Gastroesophageal sphincter (tissue), 4 donors: ENCODE data around the gene RGS9. TPM values are rescaled to one million over a fixed set of nuclear protein-coding genes. Genes with fewer than 3 reads are reported as not detected.

Source experiments
- ATAC-seq: fragments of 150-250 bp; one replicate; pipeline ENCODE4 v1.9.1; 2016; ENCODE audit warnings: mild to moderate bottlenecking, moderate library complexity
- H3K27ac ChIP-seq, 4 donors: fragments of 200-600 bp; sonication (generic) in 3 of 4; 1 replicate in 3 of 4; 2 replicates in 1 of 4; pipeline ENCODE4 v1.5.1; 2016 to 2019
- H3K27me3 ChIP-seq: fragments of 200-600 bp; sonication (generic); one replicate; pipeline ENCODE4 v1.5.1; 2019
- H3K36me3 ChIP-seq, 2 donors: fragments of 200-600 bp; sonication (generic); one replicate each; pipeline ENCODE4 v1.5.1; 2019; ENCODE audit warnings: control low read depth in 1 of 2
- H3K4me1 ChIP-seq, 3 donors: fragments of 200-600 bp; sonication (generic); 1 replicate in 2 of 3; 2 replicates in 1 of 3; pipeline ENCODE4 v1.5.1; 2016 to 2019; ENCODE audit warnings: control low read depth in 2 of 3
- H3K4me3 ChIP-seq, 2 donors: fragments of 200-600 bp; sonication (generic); one replicate each; pipeline ENCODE4 v1.5.1; 2019; ENCODE audit warnings: mild to moderate bottlenecking in 1 of 2, moderate library complexity in 1 of 2
- H3K9me3 ChIP-seq, 3 donors: fragments of 200-600 bp; sonication (generic); one replicate each; pipeline ENCODE4 v1.5.1; 2017 to 2019; ENCODE audit warnings: control low read depth in 2 of 3
- EP300 ChIP-seq: sonication (generic); formaldehyde crosslinking; IDR thresholded peaks from one replicate; pipeline ENCODE4 v1.6.1; 2017; ENCODE audit warnings: antibody characterized with exemption, mild to moderate bottlenecking
- POLR2A ChIP-seq, 2 donors: fragments of 450-650 bp; IDR thresholded peaks; one replicate each; pipeline ENCODE4 v1.6.1; 2017; ENCODE audit warnings: antibody characterized with exemption in 2 of 2, mild to moderate bottlenecking in 2 of 2, moderate library complexity in 1 of 2
- POLR2AphosphoS5 ChIP-seq: sonication (generic); formaldehyde crosslinking; IDR thresholded peaks from one replicate; pipeline ENCODE4 v1.6.1; 2017; ENCODE audit warnings: antibody characterized with exemption
- WGBS, 2 donors: methylation state at CpG; one replicate each; pipeline ENCODE4 v1.1.5; 2018; ENCODE audit warnings: low coverage in 1 of 2; 5-methylcytosine and 5-hydroxymethylcytosine counted together
- total RNA-seq, 4 donors: library from RNA; depleted of rRNA; stranded (reverse); fragments of >200 nt; gene quantifications; one replicate each; pipeline ENCODE4 v1.1.0, GENCODE V29; 2016
- TF ChIP-seq, protein P1 (sequence below), 4 experiments: fragments of 200-600 bp in 2 of 4; fragments of 450-650 bp in 2 of 4; sonication (generic) in 1 of 4; IDR thresholded peaks; one replicate each; pipeline ENCODE4 v1.5.1; 2017 to 2019; ENCODE audit warnings: antibody characterized with exemption in 4 of 4, mild to moderate bottlenecking in 2 of 4, moderate library complexity in 2 of 4

RGS9 gene
- total RNA-seq, 4 donors from 2014 or later, result 17.4 to 43.9 (median 40.8) TPM

DNA sequence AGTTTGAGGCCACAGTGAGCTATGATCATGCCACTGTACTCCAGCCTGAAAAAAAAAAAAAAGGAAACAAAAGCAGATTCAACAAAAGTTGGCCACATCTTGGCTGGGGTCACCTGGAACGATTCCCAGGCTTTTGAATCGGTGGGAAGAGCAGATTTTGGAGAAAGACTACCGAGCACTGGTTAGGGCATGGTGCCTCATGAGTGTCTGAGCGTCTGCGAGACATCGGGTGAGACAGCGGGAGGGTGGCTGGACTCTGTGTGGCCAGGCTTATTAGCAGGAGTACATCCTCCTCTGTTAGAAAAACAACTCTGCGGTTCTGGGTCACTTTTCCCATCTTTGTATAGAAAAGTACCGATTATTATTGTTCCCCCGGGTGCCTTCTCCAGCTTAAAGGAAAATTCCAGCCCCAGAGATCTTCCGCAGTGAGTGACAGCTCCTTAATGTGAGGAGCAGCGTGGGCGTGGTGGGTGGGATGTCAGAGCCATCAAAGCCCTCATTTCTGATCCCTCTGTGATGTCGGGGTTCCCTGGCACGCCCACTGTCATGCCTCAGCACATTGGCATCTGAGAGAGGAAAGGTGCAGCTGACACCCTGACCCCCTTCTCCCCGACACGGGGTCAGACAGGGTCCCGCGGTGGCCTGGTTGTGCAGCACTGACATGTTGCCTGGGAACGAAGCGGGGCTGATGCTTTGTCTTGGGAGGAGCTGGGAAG lies 6.9 kb downstream of the RGS9 start:
- Histone ChIP-seq H3K36me3 (no peaks in the 10 kb centered on the region), H3K9me3 (no peaks in the 10 kb centered on the region), H3K4me3 (no peak overlapping the region), H3K27me3 (peaks cover 4% of the 10 kb centered on the region), H3K27ac (no peak overlapping the region), H3K4me1 (peaks cover 0 to 6% (median 0%) of the 10 kb centered on the region in 3 donors)
- no peak for TF ChIP-seq EP300
- TF ChIP-seq POLR2AphosphoS5, result no peak
- ATAC-seq, result no peak
- WGBS, 2 donors, result 60 to 69% methylated on average over 9 to 15 of the region's 21 CpGs

DNA sequence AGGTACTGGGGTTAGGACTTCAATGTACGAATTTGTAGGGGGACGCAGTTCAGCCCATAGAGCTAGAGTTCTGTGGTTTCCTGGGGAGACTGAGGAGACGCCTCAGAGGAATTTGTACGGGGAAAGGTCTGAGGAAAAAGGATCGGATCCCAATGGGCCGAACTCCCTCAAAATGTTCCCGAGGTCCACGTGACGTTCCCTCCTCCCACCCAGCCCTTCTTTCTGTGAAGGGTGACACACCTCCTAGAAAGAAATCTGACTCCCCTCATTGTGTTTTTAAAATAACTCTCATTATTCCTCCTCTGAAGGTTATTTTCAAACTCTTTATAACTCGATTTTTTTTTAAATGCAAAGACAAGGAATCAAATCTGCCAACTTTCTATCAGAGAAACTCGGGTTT lies 8.6 kb downstream of the RGS9 start:
- H3K4me1 ChIP-seq, result no peaks in the 10 kb centered on the region
- H3K27me3 ChIP-seq, result no peaks in the 10 kb centered on the region
- H3K36me3 ChIP-seq, result no peaks in the 10 kb centered on the region
- no peak overlapping the region for H3K4me3 ChIP-seq
- 71 to 94% methylated on average over 8 to 9 of the region's 11 CpGs for WGBS, 2 donors
- no peaks in the 10 kb centered on the region for H3K9me3 ChIP-seq
- no peak overlapping the region for H3K27ac ChIP-seq
- TF ChIP-seq POLR2A (IDR thresholded peaks at IDR 0.05) (no peak), EP300 (no peak), POLR2AphosphoS5 (no peak)
- TF ChIP-seq, protein P1, sequence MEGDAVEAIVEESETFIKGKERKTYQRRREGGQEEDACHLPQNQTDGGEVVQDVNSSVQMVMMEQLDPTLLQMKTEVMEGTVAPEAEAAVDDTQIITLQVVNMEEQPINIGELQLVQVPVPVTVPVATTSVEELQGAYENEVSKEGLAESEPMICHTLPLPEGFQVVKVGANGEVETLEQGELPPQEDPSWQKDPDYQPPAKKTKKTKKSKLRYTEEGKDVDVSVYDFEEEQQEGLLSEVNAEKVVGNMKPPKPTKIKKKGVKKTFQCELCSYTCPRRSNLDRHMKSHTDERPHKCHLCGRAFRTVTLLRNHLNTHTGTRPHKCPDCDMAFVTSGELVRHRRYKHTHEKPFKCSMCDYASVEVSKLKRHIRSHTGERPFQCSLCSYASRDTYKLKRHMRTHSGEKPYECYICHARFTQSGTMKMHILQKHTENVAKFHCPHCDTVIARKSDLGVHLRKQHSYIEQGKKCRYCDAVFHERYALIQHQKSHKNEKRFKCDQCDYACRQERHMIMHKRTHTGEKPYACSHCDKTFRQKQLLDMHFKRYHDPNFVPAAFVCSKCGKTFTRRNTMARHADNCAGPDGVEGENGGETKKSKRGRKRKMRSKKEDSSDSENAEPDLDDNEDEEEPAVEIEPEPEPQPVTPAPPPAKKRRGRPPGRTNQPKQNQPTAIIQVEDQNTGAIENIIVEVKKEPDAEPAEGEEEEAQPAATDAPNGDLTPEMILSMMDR (IDR thresholded peaks at IDR 0.05), result no peak
- no peak for ATAC-seq

DNA sequence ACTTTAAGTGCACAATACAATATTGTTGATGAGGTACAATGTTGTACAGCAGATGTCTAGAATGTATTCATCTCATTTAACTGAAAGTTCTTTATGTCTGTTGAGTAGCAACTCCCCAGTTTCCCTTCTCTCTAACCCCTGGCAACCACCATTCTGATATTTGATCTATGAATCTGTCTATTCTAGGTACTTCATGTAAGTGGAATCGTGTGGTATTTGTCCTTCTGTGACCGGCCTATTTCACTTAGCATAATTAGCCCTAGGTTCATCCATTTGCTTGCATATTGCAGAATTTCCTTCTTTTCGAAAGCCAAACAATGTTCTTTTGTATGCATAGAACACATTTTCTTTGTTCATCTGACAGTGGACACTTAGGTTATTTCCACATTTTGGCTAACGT lies 10.8 kb downstream of the RGS9 start:
- ATAC-seq, result no peak
- Histone ChIP-seq H3K9me3 (no peaks in the 10 kb centered on the region), H3K36me3 (no peaks in the 10 kb centered on the region), H3K4me3 (no peak overlapping the region), H3K27ac (no peak overlapping the region), H3K4me1 (no peaks in the 10 kb centered on the region), H3K27me3 (no peaks in the 10 kb centered on the region)
- TF ChIP-seq, protein P1 (IDR thresholded peaks at IDR 0.05), result no peak
- no peak for TF ChIP-seq POLR2AphosphoS5
- TF ChIP-seq POLR2A (IDR thresholded peaks at IDR 0.05), result no peak
- no peak for TF ChIP-seq EP300
- WGBS, 2 donors, result 80 to 88% methylated on average over 3 to 4 of the region's 4 CpGs

DNA sequence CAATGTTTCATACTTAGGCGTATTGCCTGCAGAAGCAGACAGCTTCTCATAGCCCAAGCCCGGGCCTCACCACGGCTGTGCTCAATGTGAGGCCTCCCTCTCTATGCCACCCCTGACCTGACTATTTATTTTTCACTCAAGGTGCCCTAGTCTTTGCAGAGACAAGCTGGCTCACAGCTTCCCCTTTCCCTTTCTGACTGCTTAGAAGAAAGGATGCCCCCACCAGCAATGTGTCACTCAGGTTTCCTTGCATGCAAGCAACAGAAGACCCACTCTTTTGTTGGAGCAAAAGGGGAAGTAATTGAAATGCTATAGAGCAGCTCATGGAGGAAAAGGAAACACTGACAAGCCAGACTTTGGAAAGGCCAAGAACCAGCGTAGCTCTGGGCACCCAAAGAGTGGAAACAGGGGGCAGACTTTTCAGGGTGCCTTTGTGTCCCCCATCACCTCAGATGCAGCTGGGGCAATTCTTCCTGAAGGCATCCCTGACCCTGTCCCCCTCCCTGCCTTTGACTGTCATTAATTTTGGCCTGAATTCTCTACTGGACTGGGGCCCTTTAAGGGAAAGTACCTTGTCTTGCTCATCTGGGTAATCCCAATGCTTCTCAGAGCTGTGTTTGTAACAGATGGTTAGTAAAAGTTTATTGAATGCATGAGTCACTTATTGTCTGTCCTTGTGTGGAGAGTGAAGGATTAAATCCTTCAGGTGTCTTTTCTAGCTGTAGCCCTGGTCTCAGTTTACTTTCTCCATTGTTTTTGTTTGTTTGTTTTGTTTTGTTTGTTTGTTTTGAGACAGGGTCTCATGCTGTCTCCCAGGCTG lies 17.8 kb downstream of the RGS9 start:
- no peaks in the 10 kb centered on the region for H3K4me1 ChIP-seq
- no peak overlapping the region for H3K27ac ChIP-seq
- H3K36me3 ChIP-seq, result peaks cover 0 to 55% of the 10 kb centered on the region in 2 donors
- ATAC-seq, result no peak
- 78 to 86% methylated on average over 4 of the region's 4 CpGs for WGBS, 2 donors
- H3K4me3 ChIP-seq, result no peak overlapping the region
- H3K27me3 ChIP-seq, result no peaks in the 10 kb centered on the region
- TF ChIP-seq EP300 (no peak), POLR2AphosphoS5 (no peak)
- H3K9me3 ChIP-seq, result no peaks in the 10 kb centered on the region

DNA sequence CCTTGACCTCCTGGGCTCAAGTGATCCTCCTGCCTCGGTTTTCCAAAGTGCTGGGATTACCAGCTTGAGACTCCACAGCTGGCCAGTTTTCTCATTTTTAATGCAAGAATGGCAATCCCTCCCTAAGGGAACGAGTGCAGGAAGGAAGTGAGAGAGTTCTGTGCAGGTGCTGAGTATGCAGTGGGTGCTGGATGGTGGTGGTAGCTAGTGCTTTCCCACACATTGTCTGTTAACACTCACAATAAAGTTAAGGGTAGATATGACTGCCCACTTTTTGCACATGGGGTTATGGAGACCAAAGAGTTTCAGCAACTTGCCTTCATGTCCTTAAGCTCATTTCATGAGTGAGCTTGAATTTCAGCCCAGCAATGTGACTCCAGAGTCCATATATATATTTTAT lies 18.5 kb downstream of the RGS9 start:
- Histone ChIP-seq H3K9me3 (no peaks in the 10 kb centered on the region), H3K4me1 (no peaks in the 10 kb centered on the region), H3K4me3 (no peak overlapping the region), H3K27ac (no peak overlapping the region), H3K36me3 (peaks cover 0 to 62% of the 10 kb centered on the region in 2 donors), H3K27me3 (no peaks in the 10 kb centered on the region)
- 33% methylated on average over 1 of the region's 2 CpGs; no CpG with 5 or more reads in 1 of the 2 donors for whole genome bisulfite sequencing, 2 donors
- TF ChIP-seq POLR2AphosphoS5 (no peak), EP300 (no peak), POLR2A (IDR thresholded peaks at IDR 0.05) (no peak)
- TF ChIP-seq, protein P1 (IDR thresholded peaks at IDR 0.05), result no peak
- ATAC-seq, result no peak
